PC-9 (cell line): Measurements from ENCODE around the gene PBX1. TPM values are rescaled to one million over a fixed set of nuclear protein-coding genes. Genes with fewer than 3 reads are reported as not detected.

Experiments used
- BruUV-seq: library from RNA; stranded (reverse); fragments of 400-500 nt; replicated peaks from 2 replicates; lab custom pipeline; 2021; lab: Mats Ljungman, UMichigan
- CTCF ChIA-PET: fragments of 300-600 bp; sonication (Branson Sonifier 250); formaldehyde crosslinking; loops from one replicate; lab custom pipeline; 2022; ENCODE audit warnings: antibody characterized with exemption; lab: Charles Lee
- POLR2A ChIA-PET: fragments of 300-600 bp; sonication (Branson Sonifier 250); formaldehyde crosslinking; loops from one replicate; lab custom pipeline; 2022; ENCODE audit warnings: antibody characterized with exemption; ENCODE audit not compliant: unreplicated experiment; lab: Charles Lee
- DNase-seq, 2 experiments: peaks; one replicate each; pipeline versions ENCODE4 v3.0.0 to v3.0.0-alpha.2; 2015 to 2022; ENCODE audit warnings: mixed read lengths in 1 of 2
- H2AFZ ChIP-seq: fragments of 200-600 bp; sonication (generic); 2 replicates; pipeline ENCODE4 v1.8.1; 2017; ENCODE audit warnings: antibody characterized with exemption
- H3F3A ChIP-seq: fragments of 200-600 bp; sonication (generic); 2 replicates; pipeline ENCODE4 v1.8.1; 2017; ENCODE audit warnings: antibody characterized with exemption, mild to moderate bottlenecking, low read depth; ENCODE audit not compliant: insufficient read depth
- H3K27ac ChIP-seq: fragments of 200-600 bp; sonication (generic); 2 replicates; pipeline ENCODE4 v1.6.1; 2016; ENCODE audit warnings: mixed run types
- H3K27me3 ChIP-seq: fragments of 200-600 bp; sonication (generic); 2 replicates; pipeline ENCODE4 v1.6.1; 2016; ENCODE audit warnings: low read depth, mixed run types; ENCODE audit not compliant: insufficient read depth
- H3K36me3 ChIP-seq: fragments of 200-600 bp; sonication (generic); 2 replicates; pipeline ENCODE4 v1.6.1; 2016; ENCODE audit warnings: low read depth, mixed run types
- H3K4me1 ChIP-seq: fragments of 200-600 bp; sonication (generic); replicated peaks from 2 replicates; pipeline ENCODE4 v1.6.1; 2016; ENCODE audit warnings: mixed run types; ENCODE audit not compliant: insufficient read depth
- H3K4me2 ChIP-seq: fragments of 200-600 bp; sonication (generic); 2 replicates; pipeline ENCODE4 v1.6.1; 2017; ENCODE audit warnings: mixed run types
- H3K4me3 ChIP-seq: fragments of 200-600 bp; sonication (generic); 2 replicates; pipeline ENCODE4 v1.6.1; 2016; ENCODE audit warnings: mixed run types
- H3K79me2 ChIP-seq: fragments of 200-600 bp; sonication (generic); 2 replicates; pipeline ENCODE4 v1.6.1; 2017; ENCODE audit warnings: low read depth, mixed run types
- H3K9me2 ChIP-seq: fragments of 200-600 bp; sonication (generic); 2 replicates; pipeline ENCODE4 v1.8.1; 2017; ENCODE audit warnings: mild to moderate bottlenecking; ENCODE audit not compliant: insufficient read depth
- H3K9me3 ChIP-seq: fragments of 200-600 bp; sonication (generic); 2 replicates; pipeline ENCODE4 v1.8.1; 2016; ENCODE audit warnings: low read depth; ENCODE audit not compliant: insufficient read depth
- H4K20me1 ChIP-seq: fragments of 200-600 bp; sonication (generic); 2 replicates; pipeline ENCODE4 v1.8.1; 2017; ENCODE audit not compliant: insufficient read depth
- CTCF ChIP-seq: fragments of 200-600 bp; sonication (generic); conservative IDR thresholded peaks from 2 replicates; pipeline ENCODE4 v1.6.1; 2017; ENCODE audit warnings: mixed run types, antibody characterized with exemption, mild to moderate bottlenecking, moderate library complexity
- EZH2 ChIP-seq: fragments of 200-600 bp; sonication (generic); IDR thresholded peaks from 2 replicates; pipeline ENCODE4 v1.8.0; 2017; ENCODE audit warnings: antibody characterized with exemption, low read depth
- intact Hi-C: fragments of 100-400 bp; cut with micrococcal nuclease; formaldehyde crosslinking; loops from one replicate; pipeline ENCODE4 v1.10.0; 2022; ENCODE audit not compliant: unreplicated experiment
- total RNA-seq: library from RNA; stranded (reverse); gene quantifications from 2 replicates; pipeline ENCODE4 v1.2.3, GENCODE V29; 2021

Gene PBX1
- total RNA-seq, 1 experiment from 2014 or later, result 57.7 TPM

DNA sequence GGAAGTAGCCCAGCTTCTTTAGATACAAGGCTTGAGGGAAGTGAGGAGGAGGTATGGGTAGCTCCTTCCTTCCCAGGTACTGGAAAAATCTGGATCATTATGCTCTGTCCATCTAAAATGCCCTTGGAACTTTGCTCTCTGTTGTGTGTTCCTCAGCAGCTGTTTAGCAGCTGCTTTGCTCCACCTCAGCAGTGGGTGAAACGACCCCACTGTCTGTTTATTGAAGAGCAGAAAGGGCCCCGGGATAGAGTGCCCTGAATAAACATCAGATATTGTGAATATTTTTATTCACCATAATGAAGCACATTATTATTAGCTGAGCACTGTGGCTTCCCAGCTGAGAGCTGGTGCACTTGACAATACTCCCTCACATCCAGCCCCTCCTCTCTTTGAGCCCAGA lies 237.9 kb downstream of the PBX1 start:
- Histone ChIP-seq H3F3A (peaks cover 8% of the 10 kb centered on the region; the same call in 1 of the 2 replicates), H3K9me3 (no peaks in the 10 kb centered on the region), H3K36me3 (peaks cover 13% of the 10 kb centered on the region; the same call in 1 of the 2 replicates), H3K4me3 (no peak overlapping the region), H4K20me1 (no peaks in the 10 kb centered on the region), H3K4me1 (peaks cover 18% of the 10 kb centered on the region), H3K9me2 (no peaks in the 10 kb centered on the region), H2AFZ (no peak overlapping the region), H3K79me2 (0 out of 2 replicates have a peak, but pooled peaks cover 4% of the 10 kb centered on the region), H3K27ac (no peak overlapping the region), H3K27me3 (no peaks in the 10 kb centered on the region), H3K4me2 (no peak overlapping the region)
- TF ChIP-seq CTCF (no peak), EZH2 (no peak)
- ChIA-PET POLR2A (no interaction called here), CTCF (no interaction called here)
- BruUV-seq, result no TSS peak
- no peak for DNase-seq
- intact Hi-C loops, result no loop called here

DNA sequence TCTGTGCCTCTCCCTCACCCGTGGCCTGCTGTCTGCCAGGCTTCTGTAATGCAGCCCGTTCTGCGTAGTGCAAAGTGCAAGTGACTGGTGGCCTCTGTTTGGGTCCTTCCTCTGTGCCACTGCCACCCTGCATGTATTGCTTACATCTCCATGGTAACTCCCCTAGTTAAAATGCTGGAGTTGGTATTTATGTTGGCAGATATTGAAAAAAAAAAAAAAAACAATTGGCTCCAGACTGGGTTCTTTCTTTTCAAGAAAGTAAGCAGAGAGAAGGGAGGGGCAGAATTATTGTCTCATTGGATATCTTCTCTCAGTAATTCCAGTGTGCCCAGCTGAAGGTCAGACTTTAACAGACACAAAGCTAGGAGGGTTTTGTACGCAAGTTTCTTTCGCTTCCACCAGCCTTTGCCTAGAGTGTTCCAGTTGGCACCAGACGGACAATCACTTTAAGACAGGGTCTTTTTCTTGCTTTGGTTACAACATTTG lies 242.3 kb downstream of the PBX1 start:
- Histone ChIP-seq H4K20me1 (no peaks in the 10 kb centered on the region), H3K4me2 (no peak overlapping the region), H3K9me3 (no peaks in the 10 kb centered on the region), H2AFZ (no peak overlapping the region), H3K36me3 (peaks cover 5% of the 10 kb centered on the region; the same call in 1 of the 2 replicates), H3K27ac (no peak overlapping the region), H3F3A (no peaks in the 10 kb centered on the region), H3K79me2 (0 out of 2 replicates have a peak, but pooled peaks cover 4% of the 10 kb centered on the region), H3K4me3 (no peak overlapping the region), H3K4me1 (no peaks in the 10 kb centered on the region), H3K9me2 (no peaks in the 10 kb centered on the region), H3K27me3 (no peaks in the 10 kb centered on the region)
- no peak for DNase-seq
- TF ChIP-seq EZH2 (no peak), CTCF (no peak)
- no TSS peak for BruUV-seq
- intact Hi-C loops, result no loop called here
- POLR2A ChIA-PET, result no interaction called here
- CTCF ChIA-PET, result no interaction called here

GRCh38 chr1:164801791-164802502 lies 243.0 kb downstream of the PBX1 start:
- no peaks in the 10 kb centered on the region for H3K9me2 ChIP-seq
- BruUV-seq, result no TSS peak
- H3K4me1 ChIP-seq, result no peaks in the 10 kb centered on the region
- intact Hi-C loops, result no loop called here
- H3K79me2 ChIP-seq, result no peaks in the 10 kb centered on the region
- H3K9me3 ChIP-seq, result no peaks in the 10 kb centered on the region
- no peak overlapping the region for H3K4me3 ChIP-seq
- no peaks in the 10 kb centered on the region for H3K27me3 ChIP-seq
- ChIA-PET CTCF (no interaction called here), POLR2A (no interaction called here)
- H3K4me2 ChIP-seq, result no peak overlapping the region
- H3K36me3 ChIP-seq, result peaks cover 5% of the 10 kb centered on the region; the same call in 1 of the 2 replicates
- no peaks in the 10 kb centered on the region for H3F3A ChIP-seq
- no peak for DNase-seq
- H2AFZ ChIP-seq, result no peak overlapping the region
- H3K27ac ChIP-seq, result no peak overlapping the region
- TF ChIP-seq EZH2 (no peak), CTCF (no peak)
- no peaks in the 10 kb centered on the region for H4K20me1 ChIP-seq
